NCI-H2107 treated with DMSO at 0.1 percent for 48 hours (cell line): Measurements from ENCODE around the gene EXTL1.
A peak's percentile ranks its signal among the peaks of the same experiment; 100 is the strongest.

Source experiments
- DNase-seq: peaks from one replicate; lab custom pipeline; 2025; ENCODE audit not compliant: unreplicated experiment; lab: John Stamatoyannopoulos, UW

The EXTL1 gene

GRCh38 chr1:26022404-26022779 lies 817 bp downstream of the EXTL1 start:
- DNase-seq: no peak

- no peak for DNase-seq
Observed at GRCh38 chr1:26023009-26023408, 1.4 kb downstream of the EXTL1 start.

- no peak for DNase-seq
Observed at GRCh38 chr1:26023826-26024225, 2.3 kb downstream of the EXTL1 start.

GRCh38 chr1:26025060-26025459 lies 3.5 kb downstream of the EXTL1 start:
- no peak for DNase-seq

- no peak for DNase-seq
Observed at GRCh38 chr1:26025517-26025916, 3.9 kb downstream of the EXTL1 start.

- no peak for DNase-seq
Observed at GRCh38 chr1:26027716-26028489, 6.3 kb downstream of the EXTL1 start.

GRCh38 chr1:26028490-26028980 lies 7.0 kb downstream of the EXTL1 start:
- DNase-seq: no peak

- no peak for DNase-seq
Observed at GRCh38 chr1:26029054-26029863, 7.7 kb downstream of the EXTL1 start.

- no peak for DNase-seq
Observed at GRCh38 chr1:26029864-26030481, 8.4 kb downstream of the EXTL1 start.

GRCh38 chr1:26031196-26031595 lies 9.6 kb downstream of the EXTL1 start:
- no peak for DNase-seq

GRCh38 chr1:26031611-26032220 lies 10.1 kb downstream of the EXTL1 start:
- DNase-seq: no peak

- no peak for DNase-seq
Observed at GRCh38 chr1:26032656-26033357, 11.2 kb downstream of the EXTL1 start.

- no peak for DNase-seq
Observed at GRCh38 chr1:26034504-26035202, 13.1 kb downstream of the EXTL1 start.

- DNase-seq: peak; percentile 76
Observed at GRCh38 chr1:26035203-26035958, 13.8 kb downstream of the EXTL1 start.

GRCh38 chr1:26035959-26036755 lies 14.6 kb downstream of the EXTL1 start:
- DNase-seq: peak; percentile 45

- no peak for DNase-seq
Observed at GRCh38 chr1:26036756-26037281, 15.2 kb downstream of the EXTL1 start.

GRCh38 chr1:26037904-26038303 lies 16.3 kb downstream of the EXTL1 start:
- no peak for DNase-seq

- no peak for DNase-seq
Observed at GRCh38 chr1:26038477-26038876, 16.9 kb downstream of the EXTL1 start.
